NOMO-1 (cell line): Measurements from ENCODE around the gene ADAMTSL5.
A peak's percentile ranks its signal among the peaks of the same experiment; 100 is the strongest.
"Not testable (repeated sequence)": the region's sequence is repeated elsewhere in the genome, so short reads cannot be mapped to it uniquely, and the experiment has no call there.

Experiments used
- DNase-seq, 2 experiments: peaks; one replicate each; lab custom pipeline; 2025; ENCODE audit not compliant: unreplicated experiment in 2 of 2; lab: John Stamatoyannopoulos, UW

The ADAMTSL5 gene

GRCh38 chr19:1513499-1514294 lies 878 bp upstream of the ADAMTSL5 start:
- DNase-seq, result peak; percentile 56 to 76

- DNase-seq, result no peak
These were observed 1.2 kb downstream of the ADAMTSL5 start for GRCh38 chr19:1511318-1512317.

GRCh38 chr19:1510807-1511206 lies 2.0 kb downstream of the ADAMTSL5 start:
- DNase-seq, result no peak

- DNase-seq, result no peak
These were observed 2.4 kb downstream of the ADAMTSL5 start for GRCh38 chr19:1510442-1510806.

- no peak for DNase-seq
These were observed 3.0 kb downstream of the ADAMTSL5 start for GRCh38 chr19:1509602-1510441.

- DNase-seq, result no peak
These were observed 4.3 kb downstream of the ADAMTSL5 start for GRCh38 chr19:1508507-1508856.

- peak; percentile 88 to 90 for DNase-seq
These were observed 4.9 kb downstream of the ADAMTSL5 start for GRCh38 chr19:1507763-1508506.

GRCh38 chr19:1507192-1507660 lies 5.6 kb downstream of the ADAMTSL5 start:
- DNase-seq, result no peak

GRCh38 chr19:1505991-1506881 lies 6.6 kb downstream of the ADAMTSL5 start:
- no peak for DNase-seq

GRCh38 chr19:1505012-1505411 lies 7.8 kb downstream of the ADAMTSL5 start:
- DNase-seq, result no peak

GRCh38 chr19:1503925-1504773 lies 8.7 kb downstream of the ADAMTSL5 start:
- DNase-seq, result no peak

- DNase-seq, result peak; percentile 51 to 54
These were observed 9.5 kb downstream of the ADAMTSL5 start for GRCh38 chr19:1503089-1503924.

GRCh38 chr19:1502433-1503088 lies 10.3 kb downstream of the ADAMTSL5 start:
- DNase-seq, result no peak

- DNase-seq, result no peak
These were observed 11.6 kb downstream of the ADAMTSL5 start for GRCh38 chr19:1501200-1501595.

GRCh38 chr19:1499231-1499630 lies 13.6 kb downstream of the ADAMTSL5 start:
- not testable (repeated sequence) for DNase-seq

GRCh38 chr19:1497578-1498235 lies 15.1 kb downstream of the ADAMTSL5 start:
- no peak for DNase-seq
